AG04450 (cell line): ENCODE results near the gene GPS1. TPM values are rescaled to one million over a fixed set of nuclear protein-coding genes. Genes with fewer than 3 reads are reported as not detected.

Experiments
- CTCF ChIA-PET: fragments of 300-600, 350-600 bp; formaldehyde crosslinking; extraction: SDS; loops from one replicate; lab custom pipeline; 2022; ENCODE audit warnings: antibody characterized with exemption, inconsistent platforms; lab: Charles Lee
- POLR2A ChIA-PET: fragments of 350-600 bp; formaldehyde crosslinking; extraction: SDS; loops from one replicate; lab custom pipeline; 2021; ENCODE audit warnings: antibody characterized with exemption, inconsistent platforms; lab: Yijun Ruan, JAX
- DNase-seq: peaks from one replicate; pipeline ENCODE4 v3.0.0-alpha.2; 2011; ENCODE audit warnings: low read depth, low spot score
- H3K27ac ChIP-seq: one replicate; pipeline ENCODE4 v1.5.1; 2012; ENCODE audit warnings: low read depth, low read length, control low read depth
- H3K27me3 ChIP-seq: one replicate; pipeline ENCODE4 v1.6.0; 2012; ENCODE audit warnings: low read length; ENCODE audit not compliant: control insufficient read depth, insufficient read depth
- H3K4me3 ChIP-seq: 2 replicates; pipeline ENCODE4 v1.5.1; 2011; ENCODE audit warnings: mild to moderate bottlenecking, low read depth, low read length, control low read depth
- H3K9me3 ChIP-seq: 2 replicates; pipeline ENCODE4 v1.5.1; 2012; ENCODE audit warnings: low read length; ENCODE audit not compliant: control insufficient read depth, insufficient read depth
- CTCF ChIP-seq: IDR thresholded peaks from 2 replicates; pipeline ENCODE4 v1.5.1; 2011; ENCODE audit warnings: low read depth, low read length, control low read depth, inconsistent platforms
- polyA plus RNA-seq: library from polyadenylated mRNA; depleted of rRNA; stranded (reverse); fragments of >200 nt; gene quantifications from 2 replicates; pipeline ENCODE4 v1.2.3, GENCODE V29; 2011

GPS1 gene
- polyA plus RNA-seq, 1 experiment, result 63.1 TPM

GRCh38 chr17:82022981-82023446 is 28.7 kb upstream of the GPS1 start, which contains the start of gene LRRC45:
LRRC45 (plus strand) TSS chr17:82023305; CDS start chr17:82023644, 339 bp downstream.
- Histone ChIP-seq H3K27me3 (no peaks in the 10 kb centered on the region), H3K27ac (no peak within 1 kb of the TSS), H3K4me3 (peak within 1 kb of the TSS; percentile 80), H3K9me3 (no peaks in the 10 kb centered on the region; the same call in 1 of the 2 replicates)
- no peak for TF ChIP-seq CTCF
- ChIA-PET CTCF (interaction anchor here (0.8 to 4.5 kb wide), 3 partner anchors 15 to 201 kb away, joined by 3 to 34 read pairs (median 5); partner anchors contain the start of gene DCXR), POLR2A (interaction anchor here (0.7 to 1.9 kb wide), 6 partner anchors 15 to 1153 kb away, joined by 3 to 10 read pairs (median 6); partner anchors contain the start of genes DCXR and FASN)
- peak; percentile 99 for DNase-seq

- Histone ChIP-seq H3K4me3 (peak overlapping the region; percentile 72), H3K27me3 (no peaks in the 10 kb centered on the region), H3K27ac (no peak overlapping the region), H3K9me3 (no peaks in the 10 kb centered on the region; the same call in 1 of the 2 replicates)
- CTCF ChIA-PET, result interaction anchor here (1.3 kb wide), 1 partner anchor 14 kb away, joined by 5 read pairs; the partner anchor contains the start of gene DCXR
- no peak for TF ChIP-seq CTCF
- DNase-seq, result no peak
- POLR2A ChIA-PET, result interaction anchor here (0.7 to 1.9 kb wide), 5 partner anchors 14 to 1153 kb away, joined by 3 to 10 read pairs (median 7); partner anchors contain the start of genes DCXR and FASN
Measured at GRCh38 chr17:82023447-82024241, 28.1 kb upstream of the GPS1 start.

- CTCF ChIA-PET, result no interaction called here
- Histone ChIP-seq H3K27ac (no peak overlapping the region), H3K9me3 (no peaks in the 10 kb centered on the region), H3K27me3 (no peaks in the 10 kb centered on the region), H3K4me3 (no peak overlapping the region)
- TF ChIP-seq CTCF, result no peak
- DNase-seq, result no peak
- POLR2A ChIA-PET, result no interaction called here
Measured at GRCh38 chr17:82024859-82025258, 26.8 kb upstream of the GPS1 start.

GRCh38 chr17:82025401-82026107 is 26.1 kb upstream of the GPS1 start:
- Histone ChIP-seq H3K9me3 (no peaks in the 10 kb centered on the region; the same call in 1 of the 2 replicates), H3K27me3 (no peaks in the 10 kb centered on the region), H3K4me3 (no peak overlapping the region), H3K27ac (no peak overlapping the region)
- DNase-seq, result no peak
- no peak for TF ChIP-seq CTCF
- ChIA-PET CTCF (interaction anchor here (1.7 kb wide), 1 partner anchor 12 kb away, joined by 7 read pairs; the partner anchor contains the start of gene DCXR), POLR2A (no interaction called here)
